Aorta (tissue), 5 donors: ENCODE results near the gene ATG4D. TPM values are rescaled to one million over a fixed set of nuclear protein-coding genes. Genes with fewer than 3 reads are reported as not detected.
"Not testable (repeated sequence)": the region's sequence is repeated elsewhere in the genome, so short reads cannot be mapped to it uniquely, and the experiment has no call there.

Experiments used
- ATAC-seq: fragments of 200-7000 bp; cut with Tn5 transposase; one replicate; pipeline ENCODE4 v1.9.1; 2022; ENCODE audit warnings: moderate library complexity; ENCODE audit not compliant: low FRiP score
- DNase-seq, 2 donors: peaks; one replicate each; pipeline ENCODE4 v3.0.0-alpha.2; 2020
- H3K27ac ChIP-seq, 2 donors: one replicate each; pipeline ENCODE4 v1.5.1; 2013; ENCODE audit warnings: low read length in 2 of 2, mild to moderate bottlenecking in 2 of 2, moderate library complexity in 2 of 2, control low read depth in 1 of 2, inconsistent platforms in 1 of 2, low read depth in 1 of 2
- H3K27me3 ChIP-seq, 2 donors: one replicate each; pipeline ENCODE4 v1.6.1; 2013; ENCODE audit warnings: control low read depth in 1 of 2, low read length in 1 of 2, mild to moderate bottlenecking in 1 of 2, moderate library complexity in 1 of 2; ENCODE audit not compliant: insufficient read depth in 2 of 2, control insufficient read depth in 1 of 2
- H3K36me3 ChIP-seq, 2 donors: one replicate each; pipeline ENCODE4 v1.6.1; 2013; ENCODE audit warnings: control low read depth in 1 of 2, low read length in 1 of 2, mild to moderate bottlenecking in 1 of 2; ENCODE audit not compliant: insufficient read depth in 2 of 2, control insufficient read depth in 1 of 2
- H3K4me1 ChIP-seq, 2 donors: one replicate each; pipeline ENCODE4 v1.6.1; 2013; ENCODE audit warnings: low read length in 2 of 2, control low read depth in 1 of 2, mild to moderate bottlenecking in 1 of 2, moderate library complexity in 1 of 2; ENCODE audit not compliant: insufficient read depth in 2 of 2, control insufficient read depth in 1 of 2
- H3K4me3 ChIP-seq, 2 donors: one replicate each; pipeline ENCODE4 v1.5.1; 2013; ENCODE audit warnings: low read length in 2 of 2, control low read depth in 1 of 2, mild to moderate bottlenecking in 1 of 2
- H3K9me3 ChIP-seq: one replicate; pipeline ENCODE4 v1.6.1; 2013; ENCODE audit warnings: mild to moderate bottlenecking, low read length; ENCODE audit not compliant: control insufficient read depth
- WGBS, 2 donors: extraction: QIAGEN DNeasy Blood & Tissue Kit; methylation state at CpG; one replicate each; pipeline ENCODE4 v1.1.7; 2013; 5-methylcytosine and 5-hydroxymethylcytosine counted together
- intact Hi-C, 2 donors: fragments of 100-400 bp; cut with DNase I; formaldehyde crosslinking; loops; one replicate each; pipeline versions ENCODE4 v1.14.2 to v1.15.0; 2022
- polyA plus RNA-seq, 2 donors: library from polyadenylated mRNA; stranded (reverse); fragments of 200-250 nt; gene quantifications; one replicate each; pipeline ENCODE4 v1.2.3, GENCODE V29; 2013
- total RNA-seq, 2 donors: library from RNA; stranded (reverse); fragmentation: NEBNext Ultra II Directional; extraction: Animal tissue kit (Norgen Biotek cat#: 25700); gene quantifications; one replicate each; pipeline ENCODE4 v1.2.1, GENCODE V29; 2021
- donor health status: healthy with polysubstance abuse.
- donor health status: Bipolar disorder and iron deficiency.
- donor health status: DM: no; HTN: no; CAD: no.
- donor health status: DM: no; HTN: no; CAD: no.
- donor health status: DM: yes; HTN: yes; CAD: no.

ATG4D gene
- total and polyA plus RNA-seq, 4 donors, result 14.0 to 42.6 (median 17.4) TPM

DNA sequence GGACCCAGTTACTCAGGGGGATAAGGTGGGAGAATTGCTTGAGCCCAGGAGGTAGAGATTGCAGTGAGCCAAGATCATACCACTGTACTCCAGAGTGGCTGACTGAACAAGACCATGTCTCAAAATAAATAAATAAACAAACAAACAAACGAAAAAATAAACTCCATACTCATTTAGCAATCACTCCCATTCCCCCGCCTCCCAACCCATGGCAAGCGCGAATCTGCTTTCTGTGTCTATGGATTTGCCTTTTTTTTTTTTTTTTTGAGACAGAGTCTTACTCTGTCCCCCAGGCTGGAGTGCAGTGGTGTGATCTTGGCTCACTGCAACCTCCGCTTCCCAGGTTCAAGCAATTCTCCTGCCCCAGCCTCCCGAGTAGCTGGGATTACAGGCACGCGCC, 16.8 kb upstream of the ATG4D start:
- not testable (repeated sequence) for DNase-seq, ATAC-seq

DNA sequence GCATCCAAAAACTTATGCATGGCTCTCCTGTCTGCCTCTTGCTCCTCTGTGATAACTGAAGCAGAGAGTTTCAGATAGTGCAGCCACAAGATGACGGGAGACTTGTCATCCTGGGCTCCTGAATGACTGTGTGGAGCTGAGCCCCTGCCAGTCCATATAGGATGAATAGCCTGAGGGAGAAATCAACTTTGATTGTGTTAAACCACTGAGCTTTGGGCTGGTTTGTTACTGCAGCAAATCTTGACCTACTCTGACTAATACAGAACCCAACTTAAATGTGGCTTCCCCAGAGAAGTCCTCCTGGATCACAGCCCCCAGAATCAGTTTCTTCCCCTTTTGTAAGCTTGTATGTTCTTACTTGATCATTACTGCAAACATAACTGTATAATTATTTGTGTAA, 11.2 kb upstream of the ATG4D start:
- no peaks in the 10 kb centered on the region for H3K4me1 ChIP-seq
- no peaks in the 10 kb centered on the region for H3K9me3 ChIP-seq
- no peaks in the 10 kb centered on the region for H3K27me3 ChIP-seq
- H3K27ac ChIP-seq, result no peak overlapping the region
- H3K36me3 ChIP-seq, result no peaks in the 10 kb centered on the region
- H3K4me3 ChIP-seq, result no peak overlapping the region
- intact Hi-C loops, result no loop called here
- DNase-seq (no peak), ATAC-seq (no peak)
- WGBS, 2 donors, result 93 to 98% methylated on average over 1 of the region's 1 CpG

More for the DNA sequence above, 16.8 kb upstream of the ATG4D start:
- WGBS, 2 donors, result 92 to 93% methylated on average over 8 of the region's 8 CpGs
- H3K27me3 ChIP-seq, H3K4me3 ChIP-seq, H3K4me1 ChIP-seq, intact Hi-C loops, H3K9me3 ChIP-seq, H3K27ac ChIP-seq, H3K36me3 ChIP-seq: not testable (repeated sequence)

DNA sequence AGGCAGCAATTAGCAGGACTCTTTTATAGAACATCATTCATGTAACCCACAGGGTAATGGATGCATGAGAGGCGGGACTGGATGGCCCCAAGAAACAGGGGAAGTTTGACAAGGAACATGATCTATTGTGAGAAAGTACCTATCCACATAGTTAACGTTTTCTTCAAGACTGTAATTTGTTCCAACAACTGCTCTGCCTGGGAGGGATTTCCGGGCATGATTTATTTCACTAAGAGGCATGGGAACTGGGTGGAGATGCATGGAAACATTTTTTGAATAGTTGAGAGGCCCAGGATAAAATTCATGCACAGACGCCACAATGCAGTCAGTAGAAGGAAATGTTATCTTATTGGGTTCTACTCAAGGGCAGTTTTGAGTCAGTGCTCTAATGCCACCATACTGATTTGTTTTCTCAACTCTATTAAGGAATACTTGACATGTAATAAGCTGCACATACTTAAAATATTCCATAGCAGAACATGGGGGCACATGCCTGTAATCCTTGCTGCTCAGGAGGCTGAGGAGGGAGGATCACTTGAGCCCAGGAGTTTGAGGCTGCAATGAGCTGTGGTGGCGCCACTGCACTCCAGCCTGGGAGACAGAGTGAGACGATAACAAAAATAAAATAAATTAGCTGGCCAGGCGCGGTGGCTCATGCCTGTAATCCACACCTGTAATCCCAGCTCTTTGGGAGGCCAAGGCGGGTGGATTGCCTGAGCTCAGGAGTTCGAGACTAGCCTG, 9.9 kb upstream of the ATG4D start:
- intact Hi-C loops, result no loop called here
- ATAC-seq (peak; percentile 22), DNase-seq (no peak)
- 41 to 44% methylated on average over 10 of the region's 10 CpGs for WGBS, 2 donors
- H3K36me3 ChIP-seq, result no peaks in the 10 kb centered on the region
- H3K4me3 ChIP-seq, result no peak overlapping the region
- H3K27me3 ChIP-seq, result no peaks in the 10 kb centered on the region
- no peaks in the 10 kb centered on the region for H3K9me3 ChIP-seq
- peak overlapping the region in 1 of 2 donors; percentile 26 for H3K27ac ChIP-seq
- H3K4me1 ChIP-seq, result no peaks in the 10 kb centered on the region

DNA sequence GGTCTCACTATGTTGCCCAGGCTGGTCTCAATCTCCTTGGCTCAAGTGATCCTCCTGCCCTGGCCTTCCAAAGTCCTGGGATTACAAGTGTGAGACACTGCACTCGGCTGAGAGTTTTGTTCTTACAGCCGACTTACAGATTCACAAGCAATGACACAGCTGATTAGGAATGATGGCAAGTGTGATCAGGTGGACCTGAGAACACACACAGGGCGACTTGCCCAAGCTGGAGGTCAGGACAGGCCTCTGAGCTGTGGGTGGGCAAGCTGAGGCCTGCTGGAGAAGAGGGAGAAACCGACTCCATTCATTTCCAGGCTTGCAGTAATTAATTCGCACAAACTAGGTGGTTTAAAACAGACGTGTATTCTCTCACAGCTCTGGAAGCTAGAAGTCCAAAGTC, 8.1 kb upstream of the ATG4D start:
- Histone ChIP-seq H3K4me3 (no peak overlapping the region), H3K27ac (no peak overlapping the region), H3K27me3 (no peaks in the 10 kb centered on the region), H3K9me3 (no peaks in the 10 kb centered on the region), H3K4me1 (no peaks in the 10 kb centered on the region), H3K36me3 (no peaks in the 10 kb centered on the region)
- intact Hi-C loops, result no loop called here
- no peak for DNase-seq
- 84 to 89% methylated on average over 6 of the region's 6 CpGs for WGBS, 2 donors
- no peak for ATAC-seq

DNA sequence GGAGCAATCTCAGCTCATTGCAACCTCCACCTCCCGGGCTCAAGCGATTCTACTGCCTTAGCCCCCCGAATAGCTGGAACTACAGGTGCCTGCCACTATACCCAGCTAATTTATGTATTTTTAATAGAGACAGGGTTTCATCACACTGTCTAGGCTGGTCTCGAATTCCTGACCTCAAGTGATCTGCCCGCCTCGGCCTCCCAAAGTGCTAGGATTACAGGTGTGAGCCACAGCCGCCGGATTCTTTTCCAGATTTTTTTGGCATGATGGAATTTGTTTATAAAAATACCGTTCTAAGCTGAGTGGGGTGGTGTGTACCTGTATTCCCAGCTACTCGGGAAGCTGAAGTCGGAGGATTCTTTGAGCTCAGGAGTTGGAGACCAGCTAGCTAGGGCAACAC, 6.0 kb upstream of the ATG4D start:
- WGBS, 2 donors, result 65 to 69% methylated on average over 11 of the region's 11 CpGs
- Histone ChIP-seq H3K4me3 (no peak overlapping the region), H3K4me1 (no peaks in the 10 kb centered on the region), H3K9me3 (no peaks in the 10 kb centered on the region), H3K27me3 (no peaks in the 10 kb centered on the region), H3K27ac (no peak overlapping the region), H3K36me3 (no peaks in the 10 kb centered on the region)
- no peak for DNase-seq
- intact Hi-C loops, result no loop called here
- no peak for ATAC-seq

DNA sequence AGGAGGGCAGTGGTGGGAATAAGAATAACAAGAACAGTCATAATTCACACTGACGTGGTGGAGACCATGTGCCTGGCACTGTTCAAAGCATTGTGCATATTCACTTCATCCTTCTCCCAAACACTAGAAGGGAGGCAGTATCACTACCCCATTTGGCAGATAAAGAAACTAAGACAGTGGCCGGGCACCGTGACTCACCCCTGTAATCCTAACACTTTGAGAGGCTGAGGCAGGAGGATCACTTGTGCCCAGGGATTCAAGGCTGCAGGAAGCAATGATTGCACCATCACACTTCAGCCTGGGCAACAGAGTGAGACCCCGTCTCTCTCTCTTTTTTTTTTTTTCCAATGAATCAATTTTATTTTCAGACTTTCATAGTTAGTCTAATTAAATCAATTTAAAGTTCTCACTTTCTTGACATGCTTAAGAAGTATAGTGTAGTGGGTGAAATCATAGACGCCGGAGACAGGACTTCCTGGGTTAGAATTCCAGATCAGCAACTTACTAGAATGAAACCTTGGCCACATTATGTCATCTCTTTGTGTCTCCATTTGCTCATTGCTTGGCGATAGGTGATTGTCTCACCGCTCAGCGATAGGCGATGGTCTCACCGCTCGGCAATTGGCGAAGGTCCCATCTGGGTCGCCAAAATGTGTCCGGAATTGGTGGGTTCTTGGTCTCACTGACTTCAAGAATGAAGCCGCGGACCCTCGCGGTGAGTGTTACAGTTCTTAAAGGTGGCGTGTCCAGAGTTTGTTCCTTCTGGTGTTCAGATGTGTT, 5.3 kb upstream of the ATG4D start:
- Histone ChIP-seq H3K4me3 (no peak overlapping the region), H3K27me3 (no peaks in the 10 kb centered on the region), H3K4me1 (no peaks in the 10 kb centered on the region), H3K27ac (no peak overlapping the region), H3K9me3 (no peaks in the 10 kb centered on the region), H3K36me3 (no peaks in the 10 kb centered on the region)
- 73 to 77% methylated on average over 20 of the region's 20 CpGs for WGBS, 2 donors
- intact Hi-C loops, result no loop called here
- ATAC-seq, result no peak
- DNase-seq, result no peak

DNA sequence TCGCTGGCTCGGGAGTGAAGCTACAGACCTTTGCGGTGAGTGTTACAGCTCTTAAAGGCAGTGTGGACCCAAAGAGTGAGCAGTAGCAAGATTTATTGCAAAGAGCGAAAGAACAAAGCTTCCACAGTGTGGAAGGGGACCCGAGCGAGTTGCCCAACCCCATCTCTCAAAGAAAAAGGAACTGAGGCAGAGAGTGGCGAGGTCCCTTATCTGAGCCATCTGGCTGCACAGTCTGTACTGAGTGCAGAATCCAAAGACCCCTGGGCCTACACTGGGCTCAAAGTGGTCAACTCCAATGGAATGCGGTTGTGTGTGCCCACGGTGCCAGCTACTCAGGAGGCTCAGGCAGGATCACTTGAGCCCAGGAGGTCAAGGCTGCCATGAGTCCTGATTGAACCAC, 4.7 kb upstream of the ATG4D start:
- ATAC-seq, H3K27ac ChIP-seq, DNase-seq, H3K27me3 ChIP-seq, intact Hi-C loops, H3K4me1 ChIP-seq, H3K36me3 ChIP-seq, H3K9me3 ChIP-seq, H3K4me3 ChIP-seq: not testable (repeated sequence)
- 63 to 71% methylated on average over 8 to 9 of the region's 9 CpGs for WGBS, 2 donors

DNA sequence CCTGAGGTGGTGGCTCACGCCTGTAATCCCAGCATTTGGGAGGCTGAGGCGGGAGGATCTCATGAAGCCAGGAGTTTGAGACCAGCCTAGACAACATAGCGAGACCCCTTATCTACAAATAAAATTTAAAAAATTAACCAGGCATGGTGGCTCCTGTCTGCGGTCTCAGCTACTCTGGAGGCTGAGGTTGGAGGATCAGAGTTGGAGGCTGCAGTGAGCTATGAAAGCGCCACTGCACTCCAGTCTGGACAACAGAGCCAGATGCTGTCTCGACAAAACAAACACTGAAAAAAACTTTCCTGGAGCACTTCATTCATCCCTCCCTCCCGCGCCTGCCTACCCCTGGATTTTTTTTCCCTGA, 665 bp upstream of the ATG4D start:
- H3K4me3 ChIP-seq, result peak overlapping the region in 1 of 2 donors; percentile 94
- ATAC-seq (no peak), DNase-seq (no peak)
- no peaks in the 10 kb centered on the region for H3K36me3 ChIP-seq
- intact Hi-C loops, result no loop called here
- H3K4me1 ChIP-seq, result no peaks in the 10 kb centered on the region
- no peak overlapping the region for H3K27ac ChIP-seq
- H3K9me3 ChIP-seq, result no peaks in the 10 kb centered on the region
- 48% methylated on average over 8 of the region's 8 CpGs for WGBS, 2 donors
- no peaks in the 10 kb centered on the region for H3K27me3 ChIP-seq

DNA sequence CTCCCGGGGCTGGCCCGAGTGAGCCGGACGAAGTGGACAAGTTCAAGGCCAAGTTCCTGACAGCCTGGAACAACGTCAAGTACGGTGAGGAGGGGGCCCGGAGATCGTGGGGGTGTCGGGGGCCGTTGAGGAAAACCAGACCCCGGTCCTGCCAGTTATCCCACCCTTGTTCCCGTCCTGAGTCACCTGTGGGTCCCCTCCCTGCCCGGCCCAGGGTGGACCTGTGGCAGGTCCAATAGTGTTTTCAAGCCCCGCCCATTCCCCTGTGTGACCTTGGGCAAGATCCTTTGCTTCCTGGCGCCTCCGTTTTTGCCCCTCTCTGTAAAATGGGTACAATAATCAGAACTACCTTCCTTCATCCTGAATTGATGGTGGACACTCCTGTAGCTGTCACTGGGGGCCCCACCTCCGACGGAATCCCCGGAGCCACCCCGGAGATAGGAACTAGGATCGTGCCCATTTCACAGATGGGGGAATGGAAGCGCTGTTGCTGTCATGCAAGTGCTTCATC, 593 bp downstream of the ATG4D start:
- Histone ChIP-seq H3K4me1 (no peaks in the 10 kb centered on the region), H3K27me3 (no peaks in the 10 kb centered on the region), H3K36me3 (no peaks in the 10 kb centered on the region), H3K9me3 (no peaks in the 10 kb centered on the region), H3K27ac (no peak overlapping the region), H3K4me3 (peak overlapping the region; percentile 85 to 94)
- DNase-seq (peak in 1 of 2 donors; percentile 75), ATAC-seq (no peak)
- intact Hi-C loops, result no loop called here
- 13 to 15% methylated on average over 22 of the region's 22 CpGs for WGBS, 2 donors
